Body of pancreas (tissue), 4 donors: ENCODE measurements around the gene MIEF1. TPM values are rescaled to one million over a fixed set of nuclear protein-coding genes. Genes with fewer than 3 reads are reported as not detected.

Experiments
- ATAC-seq: fragments of 150-250 bp; one replicate; pipeline ENCODE4 v1.9.1; 2016
- DNase-seq, 4 donors: peaks; one replicate each; pipeline ENCODE4 v3.0.0-alpha.2; 2019
- H3K27ac ChIP-seq, 4 donors: fragments of 200-600 bp; sonication (generic); 1 replicate in 3 of 4; 2 replicates in 1 of 4; pipeline versions ENCODE4 v1.5.1 to v1.6.1; 2016 to 2019; ENCODE audit warnings: mild to moderate bottlenecking in 1 of 4, mixed read lengths in 1 of 4, moderate library complexity in 1 of 4
- H3K27me3 ChIP-seq, 2 donors: fragments of 200-600 bp; sonication (generic); one replicate each; pipeline ENCODE4 v1.6.0; 2016; ENCODE audit warnings: mild to moderate bottlenecking in 1 of 2
- H3K36me3 ChIP-seq, 2 donors: fragments of 200-600 bp; sonication (generic); replicated peaks in 1 of 2; 2 replicates each; pipeline ENCODE4 v1.5.1; 2016; ENCODE audit warnings: low read depth in 2 of 2; ENCODE audit not compliant: insufficient read depth in 1 of 2
- H3K4me1 ChIP-seq: fragments of 200-600 bp; sonication (generic); one replicate; pipeline ENCODE4 v1.6.0; 2016
- H3K4me3 ChIP-seq, 2 donors: fragments of 200-600 bp; sonication (generic); 1 replicate in 1 of 2; 2 replicates in 1 of 2; pipeline ENCODE4 v1.5.1; 2016 to 2019
- H3K9me3 ChIP-seq, 3 donors: fragments of 200-600 bp; sonication (generic); 1 replicate in 2 of 3; 2 replicates in 1 of 3; pipeline ENCODE4 v1.5.1; 2016
- CTCF ChIP-seq, 7 experiments: fragments of 450-650 bp in 4 of 7; fragments of 200-600 bp in 3 of 7; sonication (generic) in 3 of 7; IDR thresholded peaks; one replicate each; pipeline ENCODE4 v1.5.1; 2016 to 2019; ENCODE audit warnings: antibody characterized with exemption in 7 of 7
- POLR2A ChIP-seq, 3 donors: fragments of 450-650 bp; IDR thresholded peaks; one replicate each; pipeline ENCODE4 v1.6.1; 2016; ENCODE audit warnings: antibody characterized with exemption in 3 of 3, mild to moderate bottlenecking in 2 of 3
- WGBS, 2 donors: methylation state at CpG; one replicate each; pipeline ENCODE4 v1.1.5; 2017; 5-methylcytosine and 5-hydroxymethylcytosine counted together
- intact Hi-C: fragments of 100-400 bp; cut with DNase I; formaldehyde crosslinking; loops from one replicate; pipeline ENCODE4 v1.15.1; 2023
- total RNA-seq, 2 donors: library from RNA; depleted of rRNA; stranded (reverse); fragments of >200 nt; gene quantifications; one replicate each; pipeline ENCODE4 v1.1.0, GENCODE V29; 2016

MIEF1 gene
- total RNA-seq, 2 donors from 2014 or later = 9.1 to 14.8 TPM

GRCh38 chr22:39534092-39534506 lies 32.0 kb downstream of the MIEF1 start:
- Histone ChIP-seq H3K4me3 (no peak overlapping the region), H3K9me3 (no peaks in the 10 kb centered on the region), H3K36me3 (no peaks in the 10 kb centered on the region), H3K4me1 (peaks cover 41% of the 10 kb centered on the region), H3K27ac (peak overlapping the region; percentile 19 to 65 (median 36)), H3K27me3 (no peaks in the 10 kb centered on the region)
- DNase-seq (no peak), ATAC-seq (no peak)
- intact Hi-C loops = no loop called here
- no peak for TF ChIP-seq CTCF (IDR thresholded peaks at IDR 0.05)
- TF ChIP-seq POLR2A (IDR thresholded peaks at IDR 0.05) = no peak
- 66 to 78% methylated on average over 9 to 12 of the region's 12 CpGs for WGBS, 2 donors

GRCh38 chr22:39534591-39535356 lies 32.7 kb downstream of the MIEF1 start:
- Histone ChIP-seq H3K4me1 (peaks cover 34% of the 10 kb centered on the region), H3K27me3 (no peaks in the 10 kb centered on the region), H3K9me3 (no peaks in the 10 kb centered on the region), H3K27ac (peak overlapping the region; percentile 19 to 65 (median 36)), H3K36me3 (no peaks in the 10 kb centered on the region), H3K4me3 (no peak overlapping the region)
- intact Hi-C loops = loop anchor here (5.0 kb wide), 1 partner anchor 498 kb away; no protein-coding TSS in a partner anchor
- ATAC-seq = peak; percentile 28
- peak; percentile 84 to 97 (median 94) for TF ChIP-seq CTCF (IDR thresholded peaks at IDR 0.05)
- peak in 2 of 3 donors; percentile 29 to 47 for TF ChIP-seq POLR2A (IDR thresholded peaks at IDR 0.05)
- WGBS, 2 donors = 7 to 25% methylated on average over 9 to 41 of the region's 41 CpGs
- peak; percentile 86 to 93 (median 88) for DNase-seq

- H3K27me3 ChIP-seq = no peaks in the 10 kb centered on the region
- no peak for DNase-seq
- ATAC-seq = no peak
- peaks cover 29% of the 10 kb centered on the region for H3K4me1 ChIP-seq
- no peaks in the 10 kb centered on the region for H3K9me3 ChIP-seq
- H3K4me3 ChIP-seq = no peak overlapping the region
- no peak for TF ChIP-seq POLR2A (IDR thresholded peaks at IDR 0.05)
- TF ChIP-seq CTCF (IDR thresholded peaks at IDR 0.05) = no peak
- intact Hi-C loops = loop anchor here (5.0 kb wide), 1 partner anchor 497 kb away; no protein-coding TSS in a partner anchor
- H3K36me3 ChIP-seq = no peaks in the 10 kb centered on the region
- 38 to 40% methylated on average over 5 to 11 of the region's 13 CpGs for WGBS, 2 donors
- H3K27ac ChIP-seq = no peak overlapping the region
Measured at GRCh38 chr22:39535357-39535725, 33.3 kb downstream of the MIEF1 start.

- DNase-seq = no peak
- H3K4me3 ChIP-seq = no peak overlapping the region
- intact Hi-C loops = loop anchor here (5.0 kb wide), 1 partner anchor 496 kb away; no protein-coding TSS in a partner anchor
- no peak overlapping the region for H3K27ac ChIP-seq
- WGBS, 2 donors = 64 to 80% methylated on average over 6 to 15 of the region's 15 CpGs
- ATAC-seq = no peak
- TF ChIP-seq CTCF (IDR thresholded peaks at IDR 0.05) (no peak), POLR2A (IDR thresholded peaks at IDR 0.05) (no peak)
- H3K9me3 ChIP-seq = no peaks in the 10 kb centered on the region
- H3K36me3 ChIP-seq = no peaks in the 10 kb centered on the region
- H3K27me3 ChIP-seq = no peaks in the 10 kb centered on the region
- H3K4me1 ChIP-seq = peaks cover 23% of the 10 kb centered on the region
Measured at GRCh38 chr22:39535831-39536449, 33.9 kb downstream of the MIEF1 start.
